GM18909 (cell line): ENCODE results near the gene PPFIBP1.

Source experiments
- ATAC-seq: cut with Tn5 transposase; IDR thresholded peaks from one replicate; pipeline ENCODE4 v1.9.1; 2021; ENCODE audit warnings: mild to moderate bottlenecking; ENCODE audit not compliant: unreplicated experiment, poor library complexity

PPFIBP1 gene

GRCh38 chr12:27689558-27690180, 165.7 kb downstream of the PPFIBP1 start:
- ATAC-seq, result no peak

- no peak for ATAC-seq
These were observed 169.4 kb downstream of the PPFIBP1 start for GRCh38 chr12:27693403-27693802.

GRCh38 chr12:27695556-27696292, 171.7 kb downstream of the PPFIBP1 start:
- no peak for ATAC-seq

- ATAC-seq, result no peak
These were observed 172.3 kb downstream of the PPFIBP1 start, which contains the start of gene REP15 for GRCh38 chr12:27696293-27696652. Gene REP15 (plus strand): TSS chr12:27696447. CDS start chr12:27696563, 116 bp downstream.

- no peak for ATAC-seq
These were observed 173.0 kb downstream of the PPFIBP1 start for GRCh38 chr12:27696864-27697564.

GRCh38 chr12:27703720-27704452, 179.9 kb downstream of the PPFIBP1 start:
- ATAC-seq, result peak; percentile 78

- ATAC-seq, result no peak
These were observed 181.3 kb downstream of the PPFIBP1 start for GRCh38 chr12:27705263-27705662.

- no peak for ATAC-seq
These were observed 183.2 kb downstream of the PPFIBP1 start for GRCh38 chr12:27707216-27707615.

GRCh38 chr12:27709212-27709931, 185.4 kb downstream of the PPFIBP1 start:
- no peak for ATAC-seq

GRCh38 chr12:27709932-27710591, 186.1 kb downstream of the PPFIBP1 start:
- peak; percentile 43 for ATAC-seq

- ATAC-seq, result peak; percentile 95
These were observed 186.7 kb downstream of the PPFIBP1 start, which contains the start of gene MRPS35 for GRCh38 chr12:27710592-27711316. Gene MRPS35 (plus strand): TSS chr12:27710832. CDS start chr12:27710844, 12 bp downstream.

- peak; percentile 27 for ATAC-seq
These were observed 187.3 kb downstream of the PPFIBP1 start for GRCh38 chr12:27711317-27711682.

- no peak for ATAC-seq
These were observed 188.0 kb downstream of the PPFIBP1 start for GRCh38 chr12:27711967-27712366.

- ATAC-seq, result no peak
These were observed 199.2 kb downstream of the PPFIBP1 start for GRCh38 chr12:27723212-27723611.

GRCh38 chr12:27730097-27730588, 206.1 kb downstream of the PPFIBP1 start:
- no peak for ATAC-seq

GRCh38 chr12:27732281-27732680, 208.3 kb downstream of the PPFIBP1 start:
- ATAC-seq, result no peak

- ATAC-seq, result peak; percentile 75
These were observed 209.1 kb downstream of the PPFIBP1 start for GRCh38 chr12:27733052-27733656.

- ATAC-seq, result no peak
These were observed 209.8 kb downstream of the PPFIBP1 start for GRCh38 chr12:27733791-27734190.
